ENCODE measurements around the gene RNF157.

The RNF157 gene

GRCh38 chr17:76264755-76265623, 24.7 kb upstream of the RNF157 start, which contains the start of gene UBALD2:
UBALD2 (plus strand) TSS chr17:76265348; CDS start chr17:76265506, 158 bp downstream.
- peak; percentile 100 for DNase-seq (ENCODE audit: low read depth)
- peak within 1 kb of the TSS; percentile 95 for H3K4me3 ChIP-seq (ENCODE audit: low read depth, low read length)
- no peak for TF ChIP-seq CTCF (IDR thresholded peaks at IDR 0.05; ENCODE audit: insufficient read depth, low read depth, low read length, missing control alignments)

GRCh38 chr17:76264425-76264754, 24.1 kb upstream of the RNF157 start:
- peak overlapping the region; percentile 51 for H3K4me3 ChIP-seq (ENCODE audit: low read depth, low read length)
- no peak for TF ChIP-seq CTCF (IDR thresholded peaks at IDR 0.05; ENCODE audit: insufficient read depth, low read depth, low read length, missing control alignments)
- no peak for DNase-seq (ENCODE audit: low read depth)

- peak overlapping the region; percentile 51 for H3K4me3 ChIP-seq (ENCODE audit: low read depth, low read length)
- DNase-seq (ENCODE audit: low read depth), result no peak
- no peak for TF ChIP-seq CTCF (IDR thresholded peaks at IDR 0.05; ENCODE audit: insufficient read depth, low read depth, low read length, missing control alignments)
These were observed 23.6 kb upstream of the RNF157 start for GRCh38 chr17:76263896-76264295.

GRCh38 chr17:76262732-76263344, 22.5 kb upstream of the RNF157 start:
- TF ChIP-seq CTCF (IDR thresholded peaks at IDR 0.05; ENCODE audit: insufficient read depth, low read depth, low read length, missing control alignments), result no peak
- peak; percentile 90 for DNase-seq (ENCODE audit: low read depth)
- peak overlapping the region; percentile 49 for H3K4me3 ChIP-seq (ENCODE audit: low read depth, low read length)

GRCh38 chr17:76261421-76262215, 21.3 kb upstream of the RNF157 start:
- peak overlapping the region; percentile 49 for H3K4me3 ChIP-seq (ENCODE audit: low read depth, low read length)
- no peak for TF ChIP-seq CTCF (IDR thresholded peaks at IDR 0.05; ENCODE audit: insufficient read depth, low read depth, low read length, missing control alignments)
- DNase-seq (ENCODE audit: low read depth), result peak; percentile 92

DNA sequence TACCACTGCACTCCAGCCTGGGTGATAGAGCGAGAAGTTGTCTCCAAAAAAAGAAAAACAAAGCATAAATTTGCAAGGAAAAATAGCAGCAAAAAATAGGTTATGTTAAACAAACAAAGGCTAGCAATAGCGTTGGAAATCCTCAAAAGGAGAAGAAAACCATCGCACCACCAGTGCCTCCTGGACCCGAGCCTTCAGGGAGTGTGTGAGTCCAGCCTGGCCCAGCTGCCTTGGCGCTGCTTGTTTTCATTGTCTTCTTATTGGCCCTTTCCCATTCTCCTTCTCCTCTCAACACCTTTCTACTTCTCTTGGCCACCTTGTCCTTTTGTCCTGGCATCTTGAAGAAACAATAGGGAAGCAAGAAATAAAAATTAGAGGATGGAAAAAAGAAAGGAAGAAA, 20.4 kb upstream of the RNF157 start:
- no peak for TF ChIP-seq CTCF (IDR thresholded peaks at IDR 0.05; ENCODE audit: insufficient read depth, low read depth, low read length, missing control alignments)
- H3K4me3 ChIP-seq (ENCODE audit: low read depth, low read length), result peak overlapping the region; percentile 49
- no peak for DNase-seq (ENCODE audit: low read depth)
